ENCODE data around the gene EVI5L.
A peak's percentile ranks its signal among the peaks of the same experiment; 100 is the strongest.

Gene EVI5L

DNA sequence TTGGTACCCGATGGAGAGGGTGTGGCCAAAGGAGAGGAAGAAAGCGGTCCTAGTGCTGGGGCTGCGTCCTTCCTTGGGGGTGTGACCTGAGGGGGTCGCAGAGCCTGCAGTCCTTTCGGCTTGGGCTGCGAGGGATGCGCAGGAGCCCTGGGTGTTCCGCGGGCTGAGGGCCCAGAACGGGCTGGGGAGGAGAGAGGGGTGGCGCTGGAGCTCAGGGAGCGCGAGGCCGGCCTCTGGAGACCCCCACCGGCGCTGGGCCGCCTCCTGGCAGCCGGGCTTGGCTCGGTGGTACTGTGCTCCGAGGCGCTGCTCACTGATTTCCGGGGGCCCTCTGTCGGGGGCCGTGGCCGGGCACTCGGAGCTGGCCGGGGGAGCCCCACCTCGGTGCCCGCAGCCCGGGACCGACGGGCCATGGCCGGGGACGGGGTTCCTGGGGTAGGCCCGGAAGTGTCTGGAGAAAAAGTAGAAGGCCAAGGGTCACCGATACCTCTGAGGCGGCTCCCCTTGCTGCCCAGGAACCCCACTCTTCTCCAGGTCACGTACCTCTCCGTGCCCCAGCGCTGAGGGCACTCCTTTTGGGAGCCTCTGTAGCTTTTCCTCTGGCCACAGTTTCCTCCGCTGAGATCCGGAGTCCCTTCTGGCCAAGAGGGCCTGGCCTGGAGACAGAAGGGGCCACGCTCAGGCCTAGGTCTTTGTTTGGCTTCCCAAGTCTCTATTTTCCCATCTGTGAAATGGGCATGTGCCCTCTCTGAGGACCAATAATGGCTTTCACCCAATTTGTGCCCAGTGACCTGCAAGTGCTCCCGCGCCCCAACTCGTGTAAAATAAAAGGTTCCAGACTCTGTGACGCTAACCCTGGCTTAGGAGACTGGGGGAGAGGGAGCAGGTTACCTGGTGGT, 42.5 kb downstream of the EVI5L start:
- no peak for DNase-seq (ENCODE audit: low read depth)

DNA sequence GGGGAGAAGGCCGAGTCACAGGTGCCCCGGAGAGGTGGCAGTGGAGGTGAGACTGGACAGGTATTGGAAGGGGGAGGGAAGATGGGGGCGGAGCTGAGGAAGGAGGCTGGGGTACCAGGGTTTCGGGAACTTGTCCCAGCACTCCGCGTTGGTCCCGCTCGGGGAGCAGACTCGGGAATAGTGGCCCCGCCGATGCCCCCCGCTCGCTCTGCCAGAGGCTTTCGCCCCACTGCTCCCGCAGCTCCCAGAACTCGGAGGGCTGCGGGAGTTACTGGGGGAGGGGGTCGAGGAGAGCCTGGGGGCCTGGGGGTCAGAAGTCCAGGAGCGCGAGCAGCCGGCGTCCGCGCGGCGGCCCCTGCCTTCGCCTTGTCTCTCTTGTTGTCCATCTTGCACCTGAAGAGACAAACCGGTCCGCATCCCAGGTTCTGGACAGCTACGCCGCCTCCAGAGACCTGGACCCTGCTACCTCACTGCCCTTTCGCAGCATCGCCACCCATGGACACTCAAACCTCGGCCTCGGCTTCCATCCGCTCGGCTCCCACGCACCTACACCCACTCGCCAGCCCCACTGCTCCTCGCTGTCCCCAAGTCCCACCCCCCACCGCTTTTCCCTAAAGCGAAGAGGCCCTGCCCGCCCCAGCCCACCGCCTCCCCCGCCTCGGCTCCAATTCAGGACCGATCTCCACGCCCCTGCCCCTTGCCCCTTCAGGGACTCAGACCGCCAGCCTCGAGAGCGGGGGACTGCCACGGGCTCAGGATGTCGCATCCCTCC, 43.5 kb downstream of the EVI5L start:
- DNase-seq (ENCODE audit: low read depth) = no peak

DNA sequence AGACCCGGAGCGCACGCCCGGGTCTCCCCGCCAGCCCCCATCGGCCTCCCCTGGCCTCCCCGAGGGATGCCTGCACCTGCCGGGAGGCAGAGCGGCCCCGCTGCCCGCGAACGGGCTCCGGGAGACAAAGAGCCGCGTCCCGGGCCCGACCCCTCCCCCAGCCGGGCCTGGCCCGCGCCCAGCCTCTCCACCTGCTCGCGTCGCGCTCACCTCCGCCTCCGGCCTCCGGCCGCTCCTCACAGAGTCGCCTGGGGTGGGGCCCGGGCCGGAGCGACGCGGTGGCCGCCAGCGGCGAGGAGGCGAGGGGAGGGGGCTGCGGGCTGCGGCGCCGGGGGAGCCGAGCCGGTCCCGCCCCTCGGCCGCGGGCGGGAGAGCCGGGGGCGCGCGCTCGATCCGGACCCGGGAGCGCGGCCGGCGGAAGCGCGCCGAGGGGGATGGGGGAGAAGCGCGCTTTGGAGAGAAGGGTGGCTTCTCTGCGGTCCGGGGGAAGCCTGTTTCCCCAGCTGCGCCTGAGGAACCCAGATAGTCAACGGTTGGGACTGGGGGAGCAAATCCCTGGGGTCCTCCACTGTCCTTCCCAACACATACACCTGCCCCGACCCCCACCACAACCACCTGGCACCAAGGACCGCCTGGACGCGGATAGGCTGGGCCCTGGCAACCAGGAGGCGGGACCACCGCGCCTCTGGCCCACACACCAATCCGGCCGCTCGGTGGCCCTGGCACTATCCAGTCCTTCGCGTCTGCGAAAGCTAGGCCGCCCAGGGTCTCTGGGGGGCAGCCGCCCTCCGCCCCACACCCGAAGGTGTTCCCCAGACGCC, 44.3 kb downstream of the EVI5L start, which contains the start of gene PRR36:
Gene PRR36, minus strand, starts transcription at position 315 of the 821 bp plus-strand sequence. CDS start 701 bp downstream, outside the sequence.
- no peak for DNase-seq (ENCODE audit: low read depth)

DNA sequence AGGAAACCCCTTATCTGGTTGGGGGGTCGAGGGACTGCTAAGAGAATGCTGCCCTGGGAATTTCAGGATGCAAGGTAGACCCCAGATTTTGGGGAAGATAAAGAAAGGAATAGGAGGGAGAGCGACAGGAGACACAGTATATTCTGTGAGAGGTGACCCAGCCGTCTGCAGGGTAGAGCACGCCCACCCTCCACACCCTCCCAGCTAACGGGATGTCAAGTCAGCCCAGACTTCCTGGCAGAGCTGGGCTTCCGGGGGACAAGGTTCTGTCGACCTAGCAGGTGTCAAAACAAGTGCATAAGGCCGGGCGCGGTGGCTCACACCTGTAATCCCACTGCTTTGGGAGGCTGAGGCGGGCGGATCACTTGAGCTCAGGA, 44.9 kb downstream of the EVI5L start:
- no peak for DNase-seq (ENCODE audit: low read depth)

DNA sequence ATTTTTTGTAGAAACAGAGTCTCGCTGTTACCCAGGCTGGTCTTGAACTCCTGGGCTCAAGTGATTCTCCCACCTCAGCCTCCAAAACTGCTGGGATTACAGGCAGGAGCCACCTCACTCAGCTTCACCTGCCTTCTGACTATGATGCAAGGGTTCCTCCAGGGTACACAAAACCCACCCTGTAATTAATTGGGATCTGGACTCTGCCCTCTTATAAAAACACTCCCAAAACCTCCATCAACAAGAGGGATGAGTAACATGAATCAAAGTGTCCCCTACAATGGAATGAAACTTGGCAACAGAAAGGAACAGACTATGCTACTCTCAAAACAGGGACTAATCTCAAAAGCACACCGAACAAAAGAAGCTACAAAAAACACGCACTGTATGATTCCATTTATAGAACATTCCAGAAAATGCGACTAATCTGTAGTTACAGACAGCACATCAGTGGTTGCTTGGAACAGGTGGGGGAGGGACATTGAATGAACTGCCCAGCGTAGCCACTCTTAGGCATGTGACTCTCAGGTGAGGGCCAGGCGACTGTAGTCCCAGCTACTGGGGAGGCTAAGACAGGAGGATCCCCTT, 47.3 kb downstream of the EVI5L start:
- DNase-seq (ENCODE audit: low read depth) = no peak

DNA sequence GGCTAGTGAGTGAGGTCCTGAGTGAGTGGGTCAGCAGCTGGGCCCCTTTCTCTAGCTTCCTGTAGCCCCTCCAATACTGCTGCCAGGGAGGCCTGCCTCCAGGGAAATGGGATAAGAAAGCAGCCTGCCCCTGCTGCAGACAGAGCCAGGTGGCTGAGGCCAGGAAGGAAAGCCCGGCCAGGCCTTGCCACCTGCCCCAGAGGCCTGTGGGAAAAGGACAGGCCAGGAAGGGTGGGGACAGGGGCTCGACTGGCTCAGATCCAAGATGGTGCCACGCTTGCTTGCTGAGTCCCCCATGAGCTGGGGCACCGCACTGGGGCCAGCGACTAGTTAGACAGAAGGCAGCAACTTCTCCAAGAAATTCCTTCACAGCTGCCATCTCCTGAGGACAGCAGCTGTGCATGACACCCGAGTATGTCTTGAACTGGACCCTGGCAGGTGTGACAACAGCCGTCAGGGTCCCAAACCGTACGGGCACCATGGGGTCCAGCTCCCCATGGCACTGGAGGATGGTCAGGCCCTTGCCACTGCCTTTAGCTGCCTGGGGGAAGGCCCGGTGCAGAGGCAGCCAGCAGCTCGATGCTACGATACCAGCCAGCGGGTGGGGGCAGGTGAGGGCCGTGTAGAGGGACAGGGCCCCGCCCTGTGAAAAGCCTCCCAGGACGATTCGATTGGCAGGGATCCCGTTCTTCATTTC, 49.2 kb downstream of the EVI5L start:
- DNase-seq (ENCODE audit: low read depth) = no peak

DNA sequence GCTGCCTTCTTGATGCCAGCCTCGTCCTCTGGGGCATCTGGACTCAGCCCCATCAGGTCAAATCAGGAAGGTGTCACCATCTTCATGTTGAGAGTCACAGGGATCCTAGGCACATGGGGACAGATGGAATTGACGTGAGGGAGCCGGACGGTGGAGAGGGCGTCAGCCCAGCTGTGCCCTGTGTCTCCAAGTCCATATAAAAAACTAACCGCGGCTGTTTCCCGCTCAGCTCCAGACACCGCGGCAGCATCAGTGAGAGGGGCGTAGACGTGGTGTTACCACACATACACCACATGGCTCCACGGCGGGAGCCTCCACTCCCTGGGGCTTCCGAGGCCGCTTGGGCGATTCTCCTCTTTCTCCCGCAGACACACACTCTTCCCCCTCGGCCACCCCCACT, 49.8 kb downstream of the EVI5L start:
- DNase-seq (ENCODE audit: low read depth) = no peak

DNA sequence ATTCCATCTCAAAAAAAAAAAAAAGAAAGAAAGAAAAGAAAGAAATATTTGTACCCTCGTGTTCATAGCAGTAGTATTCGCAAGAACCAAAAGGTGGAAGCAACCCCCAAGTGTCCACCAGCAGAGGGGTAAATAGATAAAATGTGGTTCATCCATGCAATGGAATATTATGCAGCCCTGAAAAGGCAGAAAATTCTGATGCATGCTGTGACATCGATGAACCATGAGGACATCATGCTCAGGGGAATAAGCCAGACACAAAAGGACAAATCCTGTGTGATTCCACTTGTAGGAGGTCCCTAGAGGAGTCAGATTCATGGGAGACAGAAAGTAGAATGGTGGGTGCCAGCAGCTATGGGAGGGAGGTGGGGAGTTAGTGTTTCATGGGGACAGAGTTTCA, 51.9 kb downstream of the EVI5L start:
- DNase-seq (ENCODE audit: low read depth) = no peak

DNA sequence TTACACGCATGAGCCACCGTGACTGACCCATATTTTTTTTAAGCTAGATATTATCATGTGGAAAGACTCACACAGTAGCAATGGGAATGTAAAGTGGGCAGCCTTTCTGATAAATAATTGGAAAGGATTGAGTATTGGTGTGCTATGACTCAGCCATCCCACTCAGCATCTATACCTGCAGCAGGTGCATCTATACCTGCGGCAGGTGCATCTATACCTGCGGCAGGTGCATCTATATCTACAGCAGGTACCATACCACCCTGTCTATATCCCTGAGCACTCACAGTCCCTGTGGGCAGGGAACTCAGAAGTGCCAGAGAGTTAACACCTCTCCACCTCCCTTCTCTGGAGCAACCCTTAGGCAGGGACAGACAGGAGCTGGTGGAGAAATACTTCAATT, 53.1 kb downstream of the EVI5L start:
- DNase-seq (ENCODE audit: low read depth) = no peak

DNA sequence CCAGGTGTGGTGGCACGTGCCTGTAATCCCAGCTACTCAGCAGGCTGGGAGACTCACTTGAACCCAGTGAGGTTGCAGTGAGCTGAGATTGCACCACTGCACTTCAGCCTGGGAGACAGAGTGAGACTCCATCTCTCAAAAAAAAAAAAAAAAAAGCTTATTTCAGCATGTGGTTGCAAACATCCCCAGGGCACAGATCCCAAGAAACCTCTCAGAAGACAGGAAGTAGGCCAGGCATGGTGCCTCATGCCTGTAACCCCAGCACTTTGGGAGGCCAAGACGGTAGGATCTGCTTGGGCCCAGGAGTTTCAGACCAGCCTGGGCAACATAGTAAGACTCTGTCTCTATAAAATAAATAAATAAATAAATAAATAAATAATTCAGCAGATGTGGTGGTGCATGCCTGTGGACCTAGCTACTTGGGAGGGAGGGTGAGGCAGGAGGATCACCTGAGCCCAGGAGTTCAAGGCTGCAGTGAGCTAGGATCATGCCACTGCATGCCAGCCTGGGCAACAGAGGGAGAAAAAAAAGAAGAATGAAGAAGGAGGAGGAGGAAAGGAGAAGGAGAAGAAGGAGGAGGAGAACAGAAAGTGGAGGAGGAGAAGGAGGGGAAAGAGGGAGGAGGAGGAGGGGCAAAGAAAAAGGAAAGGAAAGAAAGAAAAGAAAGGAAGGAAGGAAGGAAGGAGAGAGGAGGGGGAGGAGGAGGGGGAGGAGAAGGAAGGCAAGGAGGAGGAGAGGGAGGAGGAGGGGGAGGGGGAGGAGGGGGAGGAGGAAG, 54.0 kb downstream of the EVI5L start:
- DNase-seq (ENCODE audit: low read depth) = peak; percentile 38

DNA sequence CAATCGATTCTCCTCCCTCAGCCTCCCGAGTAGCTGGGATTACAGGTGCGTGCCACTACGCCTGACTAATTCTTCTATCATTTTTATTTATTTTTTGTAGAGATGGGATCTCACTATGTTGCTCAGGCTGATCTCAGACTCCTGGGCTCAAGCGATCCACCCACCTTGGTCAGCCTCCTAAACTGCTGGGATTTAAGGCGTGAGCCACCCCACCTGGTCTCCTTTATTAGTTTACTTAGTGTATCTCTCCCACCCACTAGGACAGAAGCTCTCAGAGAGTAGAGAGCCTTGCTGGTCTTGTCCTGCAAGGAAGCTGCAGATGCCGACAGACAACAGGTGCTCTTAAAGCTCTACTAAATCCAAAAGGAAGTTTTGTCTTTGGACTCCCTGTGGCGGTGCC, 55.8 kb downstream of the EVI5L start:
- DNase-seq (ENCODE audit: low read depth) = no peak

DNA sequence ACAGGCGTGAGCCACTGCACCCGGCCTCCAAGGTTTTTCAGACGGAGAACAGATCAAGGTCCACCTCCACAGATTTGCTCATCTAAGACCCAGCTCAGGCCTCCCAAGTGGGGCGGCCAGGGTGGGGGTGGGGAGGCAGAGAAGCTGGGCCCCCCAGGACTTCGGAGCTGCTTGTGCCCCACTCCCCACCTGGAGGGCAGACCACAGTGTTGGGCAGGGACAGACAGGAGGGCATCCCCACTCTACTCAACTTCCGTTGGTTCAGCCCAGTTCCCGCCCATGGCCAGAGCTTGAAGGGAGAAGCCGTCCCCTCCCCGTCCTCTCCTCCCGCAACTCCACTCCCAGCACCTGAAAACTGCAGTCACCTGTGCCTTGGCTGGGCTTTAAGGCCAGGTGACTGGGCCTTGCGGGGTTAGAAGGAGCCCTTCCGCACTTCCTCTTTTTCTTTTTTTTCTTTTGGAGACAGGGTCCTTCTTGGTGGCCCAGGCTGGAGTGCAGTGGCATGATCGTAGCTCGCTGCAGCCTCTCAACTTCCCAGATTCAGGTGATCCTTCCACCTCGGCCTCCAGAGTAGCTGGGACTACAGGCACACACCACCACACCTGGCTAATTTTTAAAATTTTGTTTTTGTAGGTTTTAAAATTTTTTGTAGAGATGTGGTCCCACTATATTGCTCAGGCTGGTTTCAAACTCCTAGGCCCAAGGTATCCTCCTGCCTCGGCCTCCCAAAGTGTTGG, 57.6 kb downstream of the EVI5L start:
- DNase-seq (ENCODE audit: low read depth) = no peak

DNA sequence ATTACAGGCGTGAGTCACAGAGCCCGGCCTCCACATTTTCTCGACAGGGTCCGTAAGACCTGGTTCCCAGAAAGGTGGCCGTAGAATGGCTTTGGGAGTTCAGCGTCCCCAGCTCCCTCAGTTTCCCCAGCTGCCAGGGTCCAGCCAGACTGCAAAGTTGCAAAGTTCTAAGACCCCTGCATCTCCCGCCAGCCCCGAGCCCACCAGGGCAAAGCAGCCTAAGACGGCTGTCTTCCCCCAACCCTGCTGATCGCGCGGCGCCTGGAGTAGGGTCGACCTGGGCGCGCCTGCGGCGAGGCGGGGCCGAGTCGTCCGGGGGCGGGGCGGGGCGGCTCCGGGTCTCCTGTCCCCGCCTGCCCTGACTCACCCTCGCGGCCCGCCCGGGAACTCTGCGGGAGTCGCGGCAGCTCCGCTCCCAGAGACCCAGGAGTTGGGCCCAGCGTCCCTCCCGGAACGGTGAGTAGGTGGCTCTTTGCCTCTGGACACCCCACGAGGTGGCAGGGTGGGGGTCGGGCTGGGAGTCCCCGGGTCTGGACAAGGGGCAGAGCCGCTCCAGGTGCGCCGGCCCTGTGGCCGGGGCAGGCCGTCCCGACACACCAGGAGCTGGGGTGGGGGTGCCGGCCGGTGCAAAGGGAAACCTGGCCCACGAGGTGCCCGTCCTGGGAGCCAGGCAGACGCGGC, 58.3 kb downstream of the EVI5L start, which contains the start of gene LRRC8E:
Gene LRRC8E, plus strand, starts transcription at position 366 of the 681 bp plus-strand sequence. CDS start 7,094 bp downstream, outside the sequence.
- DNase-seq (ENCODE audit: low read depth) = peak; percentile 49

DNA sequence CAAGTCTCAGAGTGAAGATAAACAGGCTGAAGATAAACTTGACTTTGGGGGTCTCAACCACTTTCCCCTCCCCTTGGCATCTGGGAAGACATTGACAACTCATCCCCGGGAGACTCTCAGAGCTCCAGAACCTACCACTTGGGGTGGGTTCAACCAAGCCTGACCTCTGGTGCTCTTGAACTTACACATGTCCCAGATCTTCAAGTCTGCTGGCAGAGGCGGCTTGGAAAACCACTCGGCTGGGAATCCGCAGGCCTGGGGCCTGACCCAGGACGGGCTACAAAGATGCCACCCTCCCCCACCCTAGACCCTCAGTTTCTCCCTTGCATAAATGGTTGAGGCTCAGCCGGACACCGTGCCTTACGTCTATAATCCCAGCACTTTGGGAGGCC, 58.8 kb downstream of the EVI5L start:
- no peak for DNase-seq (ENCODE audit: low read depth)

DNA sequence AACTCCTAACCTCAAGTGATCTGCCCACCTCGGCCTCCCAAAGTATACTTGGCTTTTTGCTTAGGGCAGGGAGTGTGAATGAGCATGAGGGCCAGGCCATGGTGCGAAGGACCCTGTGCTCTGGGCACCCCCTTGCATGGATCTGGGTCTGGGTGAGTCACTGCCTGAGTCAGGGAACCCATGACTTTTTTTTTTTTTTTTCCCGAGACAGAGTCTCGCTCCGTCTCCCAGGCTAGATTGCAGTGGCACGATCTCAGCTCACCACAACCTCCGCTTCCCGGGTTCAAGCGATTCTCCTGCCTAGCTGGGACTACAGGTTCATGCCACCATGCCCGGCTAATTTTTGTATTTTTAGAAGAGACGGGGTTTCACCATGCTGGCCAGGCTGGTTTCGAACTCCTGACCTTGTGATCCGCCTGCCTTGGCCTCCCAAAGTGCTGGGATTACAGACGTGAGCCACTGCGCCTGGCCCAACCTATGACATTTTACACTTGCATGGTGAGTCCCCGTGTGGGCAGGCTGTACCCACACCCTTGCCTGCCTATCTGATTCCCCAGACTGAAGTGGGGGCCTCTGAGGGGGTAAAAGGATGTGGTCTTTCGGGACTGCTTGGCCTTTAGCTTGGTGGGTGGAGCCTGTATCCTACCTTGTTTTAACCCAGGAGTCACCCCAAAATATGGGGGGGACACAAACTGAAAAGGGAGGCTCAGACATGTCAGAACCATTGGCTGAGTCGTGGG, 63.5 kb downstream of the EVI5L start:
- DNase-seq (ENCODE audit: low read depth) = peak; percentile 70

DNA sequence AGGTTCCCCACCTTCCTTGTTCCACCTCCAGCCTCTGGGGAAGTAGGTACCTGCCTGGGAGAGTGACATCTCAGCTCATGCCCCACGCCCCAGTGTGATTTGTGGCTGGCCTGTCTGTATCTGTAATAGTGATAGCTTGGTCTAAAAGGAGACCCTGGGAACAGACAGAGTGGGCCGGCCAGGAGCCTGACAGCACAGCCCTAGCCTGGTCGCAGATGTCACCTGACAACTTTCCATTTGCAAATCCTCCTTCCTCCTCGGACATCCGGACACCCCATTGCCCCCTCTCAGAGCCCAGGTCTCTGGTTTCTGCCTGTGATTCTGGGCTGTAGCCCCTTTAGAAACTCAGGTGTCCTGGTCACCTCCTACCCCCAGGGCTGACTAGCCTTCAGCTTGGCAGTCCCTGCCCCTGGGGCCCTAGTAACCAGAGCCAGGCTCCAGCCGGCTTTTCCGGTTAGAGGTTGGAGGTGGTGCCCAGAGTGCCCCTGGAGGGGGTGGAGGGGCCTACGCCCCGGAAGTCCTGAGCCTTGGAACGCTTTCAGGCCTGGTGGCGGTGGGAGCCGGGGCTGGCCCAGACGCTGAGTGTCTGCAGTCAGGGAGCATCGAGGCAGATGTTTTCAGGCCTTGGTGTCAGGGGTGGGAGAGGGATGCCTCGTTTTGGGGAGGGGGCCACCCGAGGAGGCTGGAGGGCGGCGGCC, 64.7 kb downstream of the EVI5L start:
- DNase-seq (ENCODE audit: low read depth) = no peak

DNA sequence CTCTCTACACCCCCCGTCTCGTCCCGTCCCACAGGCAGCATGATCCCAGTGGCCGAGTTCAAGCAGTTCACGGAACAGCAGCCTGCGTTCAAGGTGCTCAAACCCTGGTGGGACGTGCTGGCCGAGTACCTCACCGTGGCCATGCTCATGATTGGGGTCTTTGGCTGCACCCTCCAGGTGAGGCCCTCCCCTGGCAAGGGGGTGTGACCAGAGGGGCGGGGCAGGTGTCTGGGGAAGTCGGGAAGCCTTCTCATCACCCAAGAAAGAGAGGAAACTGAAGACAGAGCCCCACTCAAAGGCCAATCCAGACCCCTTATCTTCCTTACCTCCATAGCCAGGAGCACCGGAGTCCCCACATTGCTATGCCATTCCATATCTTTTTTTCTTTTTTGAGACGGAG, 65.5 kb downstream of the EVI5L start:
- DNase-seq (ENCODE audit: low read depth) = no peak

DNA sequence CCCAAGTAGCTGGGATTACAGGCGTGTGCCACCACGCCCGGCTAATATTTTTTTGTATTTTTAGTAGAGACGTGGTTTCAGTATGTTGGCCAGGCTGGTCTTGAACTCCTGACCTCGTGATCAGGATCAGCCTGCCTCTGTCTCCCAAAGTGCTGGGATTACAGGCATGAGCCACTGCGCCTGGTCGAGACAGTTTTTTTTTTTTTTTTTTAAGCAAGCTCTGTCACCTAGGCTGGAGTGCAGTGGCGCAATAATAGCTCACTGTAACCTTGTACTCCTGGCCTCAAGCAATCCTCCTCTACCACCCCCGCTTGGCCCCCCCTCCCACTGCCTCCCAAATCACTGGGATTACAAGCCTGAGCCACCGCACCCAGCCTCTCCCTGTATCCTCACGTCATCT, 67.3 kb downstream of the EVI5L start:
- peak; percentile 33 for DNase-seq (ENCODE audit: low read depth)
